Fibroblast of lung (primary cell): ENCODE results near the gene CDC25C. TPM values are rescaled to one million over a fixed set of nuclear protein-coding genes. Genes with fewer than 3 reads are reported as not detected.

Source experiments
- DNase-seq, 2 donors: peaks; one replicate each; pipeline versions ENCODE4 v3.0.0 to v3.0.0-alpha.2; 2010; ENCODE audit warnings: low read depth in 2 of 2
- H2AFZ ChIP-seq: 2 replicates; pipeline ENCODE4 v1.5.1; 2012; ENCODE audit warnings: low read length, control low read depth, inconsistent platforms
- H3K27ac ChIP-seq: 2 replicates; pipeline ENCODE4 v1.5.1; 2011; ENCODE audit warnings: low read length, control low read depth; ENCODE audit not compliant: insufficient read depth
- H3K27me3 ChIP-seq: 2 replicates; pipeline ENCODE4 v1.5.1; 2011; ENCODE audit warnings: mild to moderate bottlenecking, low read length; ENCODE audit not compliant: control insufficient read depth, insufficient read depth
- H3K36me3 ChIP-seq: 2 replicates; pipeline ENCODE4 v1.5.1; 2011; ENCODE audit warnings: low read length; ENCODE audit not compliant: control insufficient read depth, insufficient read depth
- H3K4me1 ChIP-seq: 2 replicates; pipeline ENCODE4 v1.5.1; 2011; ENCODE audit warnings: low read length; ENCODE audit not compliant: control insufficient read depth, insufficient read depth; ENCODE audit errors: extremely low read depth
- H3K4me2 ChIP-seq: 2 replicates; pipeline ENCODE4 v1.5.1; 2011; ENCODE audit warnings: low read length, control low read depth; ENCODE audit not compliant: insufficient read depth; ENCODE audit errors: extremely low read depth
- H3K4me3 ChIP-seq, 4 experiments: fragments of 200-600 bp in 1 of 4; sonication (generic) in 1 of 4; replicated peaks in 1 of 4; 2 replicates each; pipeline ENCODE4 v1.5.1; 2011 to 2016; ENCODE audit warnings: low read length in 4 of 4, low read depth in 3 of 4, mild to moderate bottlenecking in 3 of 4, control low read depth in 2 of 4, inconsistent platforms in 1 of 4, mixed read lengths in 1 of 4; ENCODE audit not compliant: insufficient read depth in 1 of 4; ENCODE audit errors: control extremely low read depth in 1 of 4
- H3K79me2 ChIP-seq: 2 replicates; pipeline ENCODE4 v1.5.1; 2012; ENCODE audit warnings: mild to moderate bottlenecking, low read length, inconsistent platforms; ENCODE audit not compliant: control insufficient read depth, insufficient read depth
- H3K9ac ChIP-seq: 2 replicates; pipeline ENCODE4 v1.5.1; 2011; ENCODE audit warnings: mild to moderate bottlenecking, low read length, control low read depth; ENCODE audit not compliant: insufficient read depth
- H3K9me3 ChIP-seq: 2 replicates; pipeline ENCODE4 v1.5.1; 2012; ENCODE audit warnings: low read depth, low read length; ENCODE audit not compliant: control insufficient read depth, insufficient read depth
- H4K20me1 ChIP-seq: 2 replicates; pipeline ENCODE4 v1.5.1; 2011; ENCODE audit warnings: low read length; ENCODE audit not compliant: control insufficient read depth, insufficient read depth; ENCODE audit errors: extremely low read depth
- CTCF ChIP-seq, 2 donors: IDR thresholded peaks in 1 of 2; conservative IDR thresholded peaks in 1 of 2; 1 replicate in 1 of 2; 2 replicates in 1 of 2; pipeline ENCODE4 v1.5.1; 2011 to 2012; ENCODE audit warnings: low read length in 2 of 2, control low read depth in 1 of 2, inconsistent platforms in 1 of 2, low read depth in 1 of 2, mild to moderate bottlenecking in 1 of 2
- EZH2 ChIP-seq: IDR thresholded peaks from 2 replicates; pipeline ENCODE4 v1.5.1; 2012; ENCODE audit warnings: low read length, control low read depth, mild to moderate bottlenecking; ENCODE audit errors: missing control alignments
- polyA minus RNA-seq: library from RNA; depleted of rRNA, polyadenylated mRNA; stranded (reverse); fragments of >200 nt; gene quantifications from 2 replicates; pipeline ENCODE4 v1.2.3, GENCODE V29; 2011; ENCODE audit warnings: low replicate concordance
- polyA plus RNA-seq, 2 donors: library from polyadenylated mRNA; depleted of rRNA in 1 of 2; stranded (reverse) in 1 of 2; unstranded in 1 of 2; fragments of >200 nt; gene quantifications; 2 replicates each; pipeline ENCODE4 v1.2.1, GENCODE V29; 2011 to 2012; ENCODE audit warnings: missing spikeins in 1 of 2
- total RNA-seq: library from RNA; depleted of rRNA; stranded (reverse); fragments of >200 nt; gene quantifications from 2 replicates; pipeline ENCODE4 v1.2.1, GENCODE V29; 2014

The CDC25C gene
- total RNA-seq (0.26 and 3.0 TPM in 2 replicates), polyA plus RNA-seq (2.4 and 9.9 TPM in 2 replicates), polyA minus RNA-seq (3.0 TPM in 1 of 2 replicates, not detected in the other)
- polyA plus RNA-seq (2012), result 1.5 and 6.2 TPM in 2 replicates

- peaks cover 8% of the 10 kb centered on the region for H3K79me2 ChIP-seq
These were observed at the start of gene CDC25C for GRCh38 chr5:138331449-138332368. Gene CDC25C, minus strand, starts transcription at chr5:138331804. Its CDS starts 624 bp downstream, at chr5:138331180.

GRCh38 chr5:138372653-138373052 is 41.0 kb upstream of the CDC25C start:
- Histone ChIP-seq H3K79me2 (peaks cover 26% of the 10 kb centered on the region), H3K27ac (no peak overlapping the region), H2AFZ (no peak overlapping the region), H3K4me3 (no peak overlapping the region), H3K4me2 (no peak overlapping the region), H3K4me1 (no peaks in the 10 kb centered on the region), H3K36me3 (no peaks in the 10 kb centered on the region), H4K20me1 (no peaks in the 10 kb centered on the region), H3K9ac (no peak overlapping the region), H3K27me3 (no peaks in the 10 kb centered on the region), H3K9me3 (no peaks in the 10 kb centered on the region)
- TF ChIP-seq CTCF (conservative IDR thresholded peaks at IDR 0.05 in 1 of 2, IDR thresholded peaks at IDR 0.05 in 1 of 2; ENCODE audit: low read depth in 1 of 2, low read length in 2 of 2) (no peak), EZH2 (no peak)
- no peak for DNase-seq

More at GRCh38 chr5:138331449-138332368, at the start of gene CDC25C:
- peak; percentile 99 to 100 for DNase-seq
- Histone ChIP-seq H3K9me3 (no peaks in the 10 kb centered on the region), H3K27ac (peak within 1 kb of the TSS; percentile 53), H3K4me3 (peak within 1 kb of the TSS; percentile 69 to 86 (median 76)), H3K4me2 (peak within 1 kb of the TSS; percentile 98), H3K9ac (peak within 1 kb of the TSS; percentile 55), H3K4me1 (peaks cover 3% of the 10 kb centered on the region), H3K36me3 (no peaks in the 10 kb centered on the region), H4K20me1 (no peaks in the 10 kb centered on the region), H2AFZ (peak within 1 kb of the TSS; percentile 93), H3K27me3 (no peaks in the 10 kb centered on the region)
- TF ChIP-seq EZH2 (no peak), CTCF (conservative IDR thresholded peaks at IDR 0.05 in 1 of 2, IDR thresholded peaks at IDR 0.05 in 1 of 2; ENCODE audit: low read depth in 1 of 2, low read length in 2 of 2) (no peak)

DNA sequence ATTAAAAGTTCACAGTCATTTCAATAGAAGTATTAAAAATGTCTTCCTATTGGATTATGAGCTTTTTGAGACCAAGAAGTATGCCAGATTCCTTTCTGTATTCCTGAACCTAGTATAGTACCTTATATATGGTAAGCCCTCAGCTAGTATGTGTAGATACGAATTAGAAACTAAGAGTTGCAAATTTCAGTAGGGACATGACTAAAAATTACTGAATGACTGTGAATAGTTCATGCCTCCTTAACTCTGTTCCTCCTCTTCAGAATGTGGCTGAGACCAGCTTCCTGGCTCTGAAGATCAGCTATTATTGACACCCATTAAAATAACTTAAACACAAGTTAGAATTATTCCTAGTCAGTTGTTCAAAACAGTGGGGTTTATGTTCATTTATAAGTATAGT is 40.6 kb upstream of the CDC25C start:
- no peak overlapping the region for H3K4me3 ChIP-seq
- no peaks in the 10 kb centered on the region for H3K4me1 ChIP-seq
- H3K27me3 ChIP-seq, result no peaks in the 10 kb centered on the region
- H3K9ac ChIP-seq, result no peak overlapping the region
- peaks cover 26% of the 10 kb centered on the region for H3K79me2 ChIP-seq
- H4K20me1 ChIP-seq, result no peaks in the 10 kb centered on the region
- H3K36me3 ChIP-seq, result no peaks in the 10 kb centered on the region
- no peak overlapping the region for H3K4me2 ChIP-seq
- TF ChIP-seq EZH2 (no peak), CTCF (conservative IDR thresholded peaks at IDR 0.05 in 1 of 2, IDR thresholded peaks at IDR 0.05 in 1 of 2; ENCODE audit: low read depth in 1 of 2, low read length in 2 of 2) (no peak)
- H2AFZ ChIP-seq, result no peak overlapping the region
- H3K27ac ChIP-seq, result no peak overlapping the region
- no peaks in the 10 kb centered on the region for H3K9me3 ChIP-seq
- DNase-seq, result no peak
